NCI-H1417 treated with DMSO at 0.1 percent for 48 hours (cell line): ENCODE results near the gene MBD3L5.
"Not testable (repeated sequence)": the region's sequence is repeated elsewhere in the genome, so short reads cannot be mapped to it uniquely, and the experiment has no call there.

ENCODE experiments used
- DNase-seq: peaks from one replicate; lab custom pipeline; 2025; lab: John Stamatoyannopoulos, UW

The MBD3L5 gene

GRCh38 chr19:7030278-7030677, at the start of gene MBD3L5:
TSS of gene MBD3L5 (plus strand) at chr19:7030578. CDS start at chr19:7030612, 34 bp downstream.
- not testable (repeated sequence) for DNase-seq

DNA sequence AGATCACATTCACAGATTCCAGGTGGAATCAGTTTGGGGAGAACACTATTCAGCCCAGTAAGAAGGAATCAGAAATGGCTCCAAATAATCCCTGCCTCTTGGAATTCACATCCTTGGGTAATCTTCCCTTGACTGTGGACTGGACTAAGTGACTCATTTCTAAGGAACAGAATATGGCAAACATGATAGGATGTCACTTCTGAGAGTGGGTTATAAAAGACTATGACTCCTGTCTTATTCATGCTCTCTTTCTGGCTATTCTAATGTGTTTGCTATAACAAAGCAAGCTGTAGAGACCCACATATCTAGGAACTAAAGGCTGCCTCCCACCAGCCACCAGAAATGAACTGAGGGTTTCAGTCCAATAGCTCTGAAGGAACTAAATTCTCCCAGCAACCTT, 46.9 kb upstream of the MBD3L5 start:
- no peak for DNase-seq

DNA sequence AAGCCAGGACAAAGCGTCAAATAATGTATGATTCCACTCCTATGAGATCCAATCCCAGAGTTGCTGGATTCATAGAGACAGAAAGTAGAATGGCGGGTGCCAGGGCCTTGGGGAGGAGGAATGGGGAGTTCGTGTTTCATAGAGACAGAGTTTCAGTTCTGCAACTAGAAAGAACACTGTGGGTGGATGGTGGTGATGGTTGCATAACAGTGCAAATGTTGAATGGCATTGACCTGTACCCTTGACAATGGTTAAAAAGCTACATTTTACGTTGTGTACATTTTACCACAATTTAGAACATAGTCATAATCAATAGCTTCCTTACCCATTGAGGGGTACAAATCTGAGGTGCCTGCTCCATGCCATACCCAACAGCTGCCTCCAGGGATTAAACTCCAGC, 42.5 kb upstream of the MBD3L5 start:
- no peak for DNase-seq

DNA sequence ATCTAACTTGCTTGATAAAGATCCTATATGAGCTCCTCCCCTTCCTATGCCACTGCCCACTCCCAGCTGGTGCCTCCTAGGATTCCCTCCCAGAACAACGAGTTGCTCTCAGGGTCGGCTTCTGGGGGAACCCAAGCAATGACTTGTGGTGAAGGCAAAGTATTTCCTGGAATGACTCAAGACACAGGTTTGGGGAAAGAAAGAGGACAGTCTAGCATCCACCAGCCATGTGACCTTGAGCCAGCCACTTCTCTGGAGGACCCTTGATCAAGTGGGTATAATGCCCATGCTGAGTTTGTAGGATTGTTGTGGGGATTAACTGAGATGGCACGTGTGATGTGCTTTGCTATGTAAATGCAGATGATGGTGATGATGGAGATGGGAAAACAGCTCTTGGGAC, 42.1 kb upstream of the MBD3L5 start:
- no peak for DNase-seq

GRCh38 chr19:6995054-6995453, 35.3 kb upstream of the MBD3L5 start:
- no peak for DNase-seq

GRCh38 chr19:6996810-6997209, 33.6 kb upstream of the MBD3L5 start:
- no peak for DNase-seq

- DNase-seq = no peak
Observed at GRCh38 chr19:6997679-6998445, 32.5 kb upstream of the MBD3L5 start.

DNA sequence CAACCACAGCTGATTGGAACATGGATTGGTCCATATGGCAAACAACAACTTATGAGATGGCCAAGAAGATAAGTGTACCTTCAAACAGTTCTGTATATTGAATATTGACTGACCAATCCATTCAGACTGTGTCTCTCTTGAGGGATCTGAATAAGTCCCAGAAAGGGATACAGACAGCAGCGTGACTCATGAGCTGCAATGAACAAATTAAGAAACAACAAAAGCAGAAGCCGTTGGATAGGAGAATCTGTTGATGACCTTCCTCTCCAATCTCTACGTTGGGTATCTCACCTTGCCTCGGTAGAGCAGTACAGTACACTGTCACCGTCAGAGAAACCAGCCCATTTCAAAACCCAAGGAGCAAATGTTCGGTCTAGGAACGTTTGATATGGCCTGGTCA, 30.4 kb upstream of the MBD3L5 start:
- no peak for DNase-seq

DNA sequence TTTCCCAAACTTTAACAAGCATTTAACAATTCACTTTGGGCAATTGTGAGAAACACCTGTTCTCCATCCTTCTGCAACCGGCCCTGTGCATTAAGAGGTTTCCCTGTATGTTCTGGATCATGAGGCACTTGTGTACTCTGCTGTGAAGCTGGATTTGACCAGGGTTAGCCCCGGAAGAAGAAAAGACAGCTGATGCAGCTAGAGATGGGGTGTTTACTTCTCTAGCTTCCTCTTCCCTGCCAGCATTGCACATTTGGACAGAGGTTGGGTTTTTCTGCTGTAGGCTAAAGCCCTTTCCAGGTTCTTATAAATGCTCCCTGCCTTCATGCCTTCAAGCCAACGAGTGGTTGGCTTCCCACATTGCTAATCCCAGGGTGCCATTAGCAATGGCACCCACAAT, 30.0 kb upstream of the MBD3L5 start:
- DNase-seq = no peak

- DNase-seq = no peak
Observed at GRCh38 chr19:7000816-7001215, 29.6 kb upstream of the MBD3L5 start.

- no peak for DNase-seq
Observed at GRCh38 chr19:7004313-7004931, 26.0 kb upstream of the MBD3L5 start.

DNA sequence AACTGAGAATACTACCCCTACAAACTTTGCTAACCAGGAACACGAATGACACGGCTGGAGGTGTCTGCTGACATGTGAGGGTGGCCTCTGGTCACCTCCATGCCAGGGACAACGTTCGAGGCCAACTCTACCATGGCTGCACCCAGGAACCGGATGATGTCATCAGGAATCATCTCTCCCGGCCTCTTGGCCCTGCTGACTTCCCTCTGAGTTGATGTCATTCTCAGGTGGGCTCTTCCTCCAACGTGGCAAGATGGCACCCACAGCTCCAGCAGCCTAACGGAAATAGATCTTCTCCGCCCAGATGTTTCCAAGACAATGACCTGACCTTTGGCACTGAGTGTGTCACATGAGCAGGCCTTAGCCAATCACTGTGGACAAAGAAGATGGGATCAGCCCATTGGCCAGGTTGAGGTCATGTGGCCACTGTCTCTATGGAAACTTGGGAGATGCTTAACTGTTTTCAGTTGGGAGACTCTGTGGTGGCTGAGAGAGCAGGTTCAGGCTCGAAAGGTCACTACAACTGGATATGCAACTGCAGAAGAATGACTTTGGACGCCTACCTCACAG, 24.2 kb upstream of the MBD3L5 start:
- DNase-seq = no peak

DNA sequence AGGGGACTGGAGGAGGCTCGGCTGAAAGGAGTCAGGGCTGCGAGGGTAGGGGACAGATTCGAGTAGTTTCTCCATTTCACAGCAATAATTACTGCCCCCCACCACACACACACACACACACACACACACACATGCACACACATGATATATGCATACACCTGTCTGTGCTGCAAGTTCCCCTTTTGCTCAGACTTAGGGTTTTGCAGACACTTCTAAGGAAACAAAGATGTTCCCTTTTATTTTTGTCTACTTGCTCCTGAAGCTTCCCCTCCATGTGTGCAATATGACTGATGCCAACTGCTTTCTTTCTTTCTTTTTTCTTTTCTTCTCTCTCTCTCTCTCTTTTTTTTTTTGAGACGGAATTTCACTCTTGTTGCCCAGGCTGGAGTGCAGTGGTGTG, 22.5 kb upstream of the MBD3L5 start:
- DNase-seq = no peak

GRCh38 chr19:7010722-7011593, 19.4 kb upstream of the MBD3L5 start:
- no peak for DNase-seq

- DNase-seq = no peak
Observed at GRCh38 chr19:7013678-7014077, 16.7 kb upstream of the MBD3L5 start.

DNA sequence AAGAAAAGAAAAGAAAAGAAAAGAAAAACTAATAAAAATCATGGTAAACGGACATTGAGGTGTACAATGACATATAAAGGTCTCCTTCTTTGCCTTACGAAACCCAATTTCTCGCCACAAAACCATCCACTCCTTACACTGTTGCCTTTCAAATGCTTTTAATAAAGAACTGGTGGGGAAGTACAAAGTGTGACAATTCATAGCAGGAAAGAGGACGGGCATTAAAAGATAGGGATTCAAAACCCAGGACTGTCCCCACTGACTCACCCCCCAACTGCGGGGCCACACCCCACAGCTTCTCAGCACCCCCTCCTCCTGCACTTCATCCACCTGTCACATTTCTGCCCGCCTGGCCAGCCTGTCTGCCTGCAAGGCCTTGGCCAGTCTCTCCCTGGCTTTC, 11.6 kb upstream of the MBD3L5 start:
- no peak for DNase-seq

DNA sequence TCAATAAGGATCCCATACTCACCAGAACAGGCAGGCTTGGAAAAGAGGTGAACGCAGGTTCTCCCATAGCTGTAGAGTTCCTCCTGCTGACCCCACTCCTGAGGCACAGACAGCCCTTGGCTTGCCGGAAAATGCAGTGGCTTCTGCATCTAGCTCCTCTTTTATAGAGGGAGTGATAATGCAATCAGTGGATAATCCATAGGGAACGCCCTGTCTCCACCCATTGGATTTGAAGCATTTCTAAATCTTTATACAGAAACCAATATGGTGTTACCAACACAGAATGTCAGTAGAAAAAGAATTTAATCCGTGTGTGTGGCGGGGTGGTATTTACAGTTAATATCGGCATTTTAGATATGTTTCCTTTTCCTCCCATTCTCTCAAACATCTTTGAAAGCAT, 9.0 kb upstream of the MBD3L5 start, which contains the start of gene MBD3L2B:
MBD3L2B (minus strand) TSS at position 101 of the 400 bp plus-strand sequence; CDS start at position 67, 34 bp downstream.
- DNase-seq = not testable (repeated sequence)

GRCh38 chr19:7028790-7029189, 1.6 kb upstream of the MBD3L5 start:
- DNase-seq = not testable (repeated sequence)

DNA sequence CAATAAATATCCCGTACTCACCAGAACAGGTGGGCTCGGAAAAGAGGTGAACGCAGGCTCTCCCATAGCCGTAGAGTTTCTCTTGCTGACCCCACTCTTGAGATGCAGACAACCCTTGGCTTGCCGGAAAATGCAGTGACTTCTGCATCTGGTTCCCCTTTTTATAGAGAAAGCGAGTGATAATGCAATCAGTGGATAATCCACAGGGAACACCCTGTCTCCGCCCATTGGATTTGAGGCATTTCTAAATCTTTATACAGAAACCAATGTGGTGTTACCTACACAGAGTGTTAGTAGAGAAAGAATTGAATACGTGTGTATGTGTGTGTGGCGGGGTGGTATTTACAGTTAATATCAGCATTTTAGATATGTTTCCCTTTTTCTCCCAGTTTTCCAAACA, 9.7 kb downstream of the MBD3L5 start, which contains the start of gene MBD3L4:
MBD3L4 (minus strand) TSS at position 101 of the 400 bp plus-strand sequence; CDS start at position 66, 35 bp downstream.
- not testable (repeated sequence) for DNase-seq

DNA sequence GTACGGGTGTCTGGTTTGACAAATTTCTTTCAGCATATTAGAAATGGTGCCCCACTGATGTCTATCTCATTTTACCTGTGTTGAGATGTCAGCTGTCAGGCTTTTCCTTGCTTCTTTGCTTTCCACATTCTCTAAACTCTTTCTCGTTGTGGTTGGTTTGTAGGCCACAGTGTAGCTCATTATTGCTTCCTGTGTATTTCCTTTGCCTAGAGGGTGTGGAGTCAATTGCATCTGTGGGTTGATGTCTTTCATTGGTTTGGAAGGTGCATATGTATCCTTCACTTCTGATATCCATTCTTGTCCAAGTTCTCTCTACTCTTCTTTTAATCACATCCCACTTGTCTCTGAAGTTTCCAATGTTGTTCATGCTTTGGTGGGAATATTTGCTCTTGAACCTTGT, 11.2 kb downstream of the MBD3L5 start:
- DNase-seq = not testable (repeated sequence)

- DNase-seq = not testable (repeated sequence)
Observed at GRCh38 chr19:7049021-7049420, 18.6 kb downstream of the MBD3L5 start, which contains the start of gene MBD3L2. TSS of gene MBD3L2 (plus strand) at chr19:7049321. CDS start at chr19:7049374, 53 bp downstream.

DNA sequence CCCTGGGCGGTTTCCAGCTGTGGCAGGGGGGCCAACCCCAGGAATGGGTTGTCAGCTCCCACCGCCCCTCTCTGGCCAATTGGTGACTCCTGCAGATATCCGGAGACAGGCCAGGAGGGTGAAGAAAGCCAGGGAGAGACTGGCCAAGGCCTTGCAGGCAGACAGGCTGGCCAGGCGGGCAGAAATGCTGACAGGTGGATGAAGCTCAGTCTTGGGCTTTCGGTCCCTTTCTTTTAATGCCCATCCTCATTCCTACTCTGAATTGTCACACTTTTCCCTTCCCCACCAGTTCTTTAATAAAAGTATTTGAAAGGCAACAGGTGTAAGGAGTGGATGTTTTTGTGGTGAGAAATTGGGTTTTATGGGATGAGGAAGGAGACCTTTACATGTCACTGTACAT, 21.0 kb downstream of the MBD3L5 start:
- not testable (repeated sequence) for DNase-seq
